H9 (cell line): Measurements from ENCODE around the gene DPH7. TPM values are rescaled to one million over a fixed set of nuclear protein-coding genes. Genes with fewer than 3 reads are reported as not detected.
"Not testable (repeated sequence)": the region's sequence is repeated elsewhere in the genome, so short reads cannot be mapped to it uniquely, and the experiment has no call there.

ENCODE experiments used
- DNase-seq: peaks from one replicate; pipeline ENCODE4 v3.0.0-alpha.2; 2017
- H2AFZ ChIP-seq: one replicate; pipeline ENCODE4 v1.6.1; 2013; ENCODE audit warnings: mild to moderate bottlenecking, low read length, control low read depth, moderate library complexity
- H2AK5ac ChIP-seq: 2 replicates; pipeline ENCODE4 v1.6.1; 2013; ENCODE audit warnings: low read length, control low read depth, mixed read lengths; ENCODE audit not compliant: insufficient read length
- H2BK120ac ChIP-seq: one replicate; pipeline ENCODE4 v1.6.1; 2013; ENCODE audit warnings: low read depth, mild to moderate bottlenecking, low read length, control low read depth, inconsistent platforms; ENCODE audit not compliant: poor library complexity, severe bottlenecking
- H2BK12ac ChIP-seq: 2 replicates; pipeline ENCODE4 v1.6.1; 2013; ENCODE audit warnings: low read length, control low read depth, mixed read lengths, low read depth; ENCODE audit not compliant: insufficient read length
- H2BK15ac ChIP-seq: 2 replicates; pipeline ENCODE4 v1.6.1; 2013; ENCODE audit warnings: low read depth, low read length, control low read depth
- H2BK20ac ChIP-seq: one replicate; pipeline ENCODE4 v1.6.1; 2013; ENCODE audit warnings: low read depth, mild to moderate bottlenecking, low read length, control low read depth, inconsistent platforms; ENCODE audit not compliant: poor library complexity, severe bottlenecking
- H2BK5ac ChIP-seq: 2 replicates; pipeline ENCODE4 v1.6.1; 2013; ENCODE audit warnings: low read length, control low read depth, mixed read lengths; ENCODE audit not compliant: insufficient read length
- H3K14ac ChIP-seq: 2 replicates; pipeline ENCODE4 v1.6.1; 2013; ENCODE audit warnings: low read length, control low read depth; ENCODE audit not compliant: insufficient read depth
- H3K18ac ChIP-seq: 2 replicates; pipeline ENCODE4 v1.6.1; 2013; ENCODE audit warnings: low read depth, mild to moderate bottlenecking, mixed read lengths, low read length, control low read depth; ENCODE audit not compliant: insufficient read length
- H3K23ac ChIP-seq: 2 replicates; pipeline ENCODE4 v1.6.1; 2013; ENCODE audit warnings: low read length, control low read depth, mixed read lengths, low read depth; ENCODE audit not compliant: insufficient read length
- H3K23me2 ChIP-seq: 2 replicates; pipeline ENCODE4 v1.6.1; 2013; ENCODE audit warnings: low read depth, mild to moderate bottlenecking, mixed read lengths, low read length, control low read depth; ENCODE audit not compliant: insufficient read length, poor library complexity, severe bottlenecking
- H3K27ac ChIP-seq: 2 replicates; pipeline ENCODE4 v1.5.1; 2013; ENCODE audit warnings: low read length, control low read depth, mixed read lengths, low read depth; ENCODE audit not compliant: insufficient read length
- H3K27me3 ChIP-seq: 2 replicates; pipeline ENCODE4 v1.6.1; 2013; ENCODE audit warnings: low read length, control low read depth, inconsistent platforms; ENCODE audit not compliant: insufficient read depth
- H3K4ac ChIP-seq: 2 replicates; pipeline ENCODE4 v1.6.1; 2013; ENCODE audit warnings: low read depth, mild to moderate bottlenecking, control low read depth, inconsistent platforms, low read length, moderate library complexity
- H3K4me1 ChIP-seq: 2 replicates; pipeline ENCODE4 v1.6.1; 2013; ENCODE audit warnings: low read length, control low read depth, inconsistent platforms; ENCODE audit not compliant: insufficient read depth
- H3K4me2 ChIP-seq: 2 replicates; pipeline ENCODE4 v1.6.1; 2013; ENCODE audit warnings: low read length, control low read depth, mixed read lengths; ENCODE audit not compliant: insufficient read length, insufficient read depth
- H3K56ac ChIP-seq: 2 replicates; pipeline ENCODE4 v1.6.1; 2013; ENCODE audit warnings: low read depth, mild to moderate bottlenecking, mixed read lengths, low read length, control low read depth; ENCODE audit not compliant: insufficient read length
- H3K79me1 ChIP-seq: 2 replicates; pipeline ENCODE4 v1.6.1; 2013; ENCODE audit warnings: low read depth, mild to moderate bottlenecking, moderate library complexity, low read length, control low read depth, inconsistent platforms; ENCODE audit not compliant: insufficient read depth, poor library complexity, severe bottlenecking
- H3K79me2 ChIP-seq: 2 replicates; pipeline ENCODE4 v1.6.1; 2013; ENCODE audit warnings: low read length, control low read depth, inconsistent platforms; ENCODE audit not compliant: insufficient read depth
- H3K9ac ChIP-seq: 2 replicates; pipeline ENCODE4 v1.6.1; 2013; ENCODE audit warnings: low read length, control low read depth, mixed read lengths; ENCODE audit not compliant: insufficient read length; ENCODE audit errors: extremely low read depth
- H3K9me3 ChIP-seq: one replicate; pipeline ENCODE4 v1.6.1; 2013; ENCODE audit warnings: low read depth, low read length, inconsistent platforms; ENCODE audit not compliant: control insufficient read depth
- H3T11ph ChIP-seq: one replicate; pipeline ENCODE4 v1.6.1; 2013; ENCODE audit warnings: mild to moderate bottlenecking, low read length, control low read depth, inconsistent platforms
- H4K20me1 ChIP-seq: one replicate; pipeline ENCODE4 v1.6.1; 2013; ENCODE audit not compliant: control insufficient read depth, insufficient read length, insufficient read depth
- H4K5ac ChIP-seq: 2 replicates; pipeline ENCODE4 v1.6.1; 2013; ENCODE audit warnings: low read depth, mild to moderate bottlenecking, mixed read lengths, low read length, control low read depth; ENCODE audit not compliant: insufficient read length
- H4K8ac ChIP-seq: replicated peaks from 2 replicates; pipeline ENCODE4 v1.6.1; 2013; ENCODE audit warnings: low read length, control low read depth, mixed read lengths, low read depth; ENCODE audit not compliant: insufficient read length
- H4K91ac ChIP-seq: 2 replicates; pipeline ENCODE4 v1.6.1; 2013; ENCODE audit warnings: low read depth, mild to moderate bottlenecking, moderate library complexity, mixed read lengths, low read length, control low read depth; ENCODE audit not compliant: insufficient read length
- H3K27ac Mint-ChIP-seq, 3 experiments: 2 replicates in 2 of 3; 3 replicates in 1 of 3; pipeline ENCODE4 v1.8.0; 2020 to 2021; ENCODE audit warnings: mixed read lengths in 3 of 3, mild to moderate bottlenecking in 1 of 3, moderate library complexity in 1 of 3
- H3K27me3 Mint-ChIP-seq: 2 replicates; pipeline ENCODE4 v1.8.0; 2021; ENCODE audit warnings: low read depth, mild to moderate bottlenecking, moderate library complexity, mixed read lengths
- H3K36me3 Mint-ChIP-seq, 3 experiments: 2 replicates in 2 of 3; 3 replicates in 1 of 3; pipeline ENCODE4 v1.8.0; 2020 to 2021; ENCODE audit warnings: low read depth in 3 of 3, mixed read lengths in 3 of 3; ENCODE audit not compliant: insufficient read depth in 1 of 3
- H3K4me1 Mint-ChIP-seq, 2 experiments: 2 replicates each; pipeline ENCODE4 v1.8.0; 2020; ENCODE audit warnings: mixed read lengths in 2 of 2
- H3K4me3 Mint-ChIP-seq, 2 experiments: 2 replicates in 1 of 2; 3 replicates in 1 of 2; pipeline ENCODE4 v1.8.0; 2020 to 2021; ENCODE audit warnings: mild to moderate bottlenecking in 2 of 2, mixed read lengths in 2 of 2, moderate library complexity in 1 of 2
- H3K9me3 Mint-ChIP-seq, 2 experiments: 2 replicates in 1 of 2; 3 replicates in 1 of 2; pipeline ENCODE4 v1.8.0; 2020; ENCODE audit warnings: mild to moderate bottlenecking in 2 of 2, mixed read lengths in 2 of 2, moderate library complexity in 1 of 2
- WGBS: extraction: QIAGEN DNeasy Blood & Tissue Kit; methylation state at CpG from one replicate; pipeline ENCODE4 v1.1.7; 2013; ENCODE audit warnings: missing lambda C conversion rate, low lambda C conversion rate, mixed read lengths; ENCODE audit not compliant: insufficient read length; ENCODE audit errors: extremely low coverage; 5-methylcytosine and 5-hydroxymethylcytosine counted together
- total RNA-seq: library from RNA; stranded (reverse); gene quantifications from 2 replicates; pipeline ENCODE4 v1.2.1, GENCODE V29; 2021
- TF ChIP-seq, protein P1 (sequence below): fragments of 200-600 bp; sonication (generic); conservative IDR thresholded peaks from 3 replicates; pipeline ENCODE4 v1.8.0; 2021; ENCODE audit warnings: antibody characterized with exemption, mild to moderate bottlenecking

The DPH7 gene
- total RNA-seq, 1 experiment from 2014 or later, result 51.3 TPM

DNA sequence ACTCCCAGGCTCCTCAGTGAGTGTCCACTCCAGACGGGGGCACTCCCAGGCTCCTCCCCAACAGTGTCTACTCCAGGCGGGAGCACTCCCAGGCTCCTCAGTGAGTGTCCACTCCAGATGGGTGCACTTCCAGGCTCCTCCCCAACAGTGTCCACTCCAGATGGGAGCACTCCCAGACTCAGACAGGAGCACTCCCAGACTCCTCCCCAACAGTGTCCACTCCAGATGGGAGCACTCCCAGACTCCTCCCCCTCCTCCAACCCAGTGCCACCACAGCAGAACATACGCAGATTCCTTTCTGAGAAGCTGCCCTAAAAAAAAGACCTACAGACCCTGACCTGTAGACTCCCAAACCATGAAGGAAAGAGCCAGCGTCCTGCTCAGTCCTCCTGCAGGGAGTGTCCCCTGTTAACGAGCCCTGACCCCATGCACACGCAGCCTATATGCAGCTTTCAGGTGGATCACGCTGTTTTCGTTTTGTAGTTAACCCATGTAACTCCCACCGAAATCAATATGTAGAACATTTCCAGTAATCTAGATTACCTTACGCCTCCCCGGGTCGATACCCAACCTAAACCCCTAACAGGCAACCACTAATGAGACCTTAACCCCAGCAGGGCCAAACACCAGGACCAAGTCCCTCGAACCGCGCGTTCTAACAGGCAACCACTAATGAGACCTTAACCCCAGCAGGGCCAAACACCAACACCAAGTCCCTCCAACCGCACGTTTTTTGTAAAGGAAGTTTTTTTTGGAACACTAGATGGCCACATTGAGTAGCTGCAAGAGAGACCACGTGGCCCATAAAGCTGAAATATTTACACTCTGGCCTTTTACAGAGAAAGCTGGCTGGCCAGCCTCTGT lies 44.2 kb downstream of the DPH7 start:
- peak; percentile 59 for DNase-seq
- H3K4me2 ChIP-seq, result no peak overlapping the region
- no peak overlapping the region for H2BK20ac ChIP-seq
- no peaks in the 10 kb centered on the region for H3K4me1 ChIP-seq
- no peaks in the 10 kb centered on the region for H3K27me3 ChIP-seq
- peaks cover 3 to 5% of the 10 kb centered on the region in 2 experiments for H3K4me1 Mint-ChIP-seq
- no peak overlapping the region for H2AK5ac ChIP-seq
- no CpG with 5 or more reads among the region's 19 CpGs for WGBS
- H2AFZ ChIP-seq, result no peak overlapping the region
- no peak overlapping the region for H3K9ac ChIP-seq
- no peak overlapping the region for H4K5ac ChIP-seq
- H4K8ac ChIP-seq, result no peak overlapping the region
- H3K79me2 ChIP-seq, result no peaks in the 10 kb centered on the region
- H3K14ac ChIP-seq, result no peak overlapping the region
- peaks cover 5% of the 10 kb centered on the region for H3K27me3 Mint-ChIP-seq
- H2BK5ac ChIP-seq, result no peak overlapping the region
- H3K23me2 ChIP-seq, result peaks cover 2% of the 10 kb centered on the region
- H3K4me3 Mint-ChIP-seq, result no peak overlapping the region
- H2BK15ac ChIP-seq, result no peak overlapping the region
- H3K9me3 Mint-ChIP-seq, result peaks cover 10 to 24% of the 10 kb centered on the region in 2 experiments
- no peak overlapping the region for H3T11ph ChIP-seq
- no peak overlapping the region for H3K23ac ChIP-seq
- peaks cover 7% of the 10 kb centered on the region for H4K20me1 ChIP-seq
- TF ChIP-seq, protein P1, sequence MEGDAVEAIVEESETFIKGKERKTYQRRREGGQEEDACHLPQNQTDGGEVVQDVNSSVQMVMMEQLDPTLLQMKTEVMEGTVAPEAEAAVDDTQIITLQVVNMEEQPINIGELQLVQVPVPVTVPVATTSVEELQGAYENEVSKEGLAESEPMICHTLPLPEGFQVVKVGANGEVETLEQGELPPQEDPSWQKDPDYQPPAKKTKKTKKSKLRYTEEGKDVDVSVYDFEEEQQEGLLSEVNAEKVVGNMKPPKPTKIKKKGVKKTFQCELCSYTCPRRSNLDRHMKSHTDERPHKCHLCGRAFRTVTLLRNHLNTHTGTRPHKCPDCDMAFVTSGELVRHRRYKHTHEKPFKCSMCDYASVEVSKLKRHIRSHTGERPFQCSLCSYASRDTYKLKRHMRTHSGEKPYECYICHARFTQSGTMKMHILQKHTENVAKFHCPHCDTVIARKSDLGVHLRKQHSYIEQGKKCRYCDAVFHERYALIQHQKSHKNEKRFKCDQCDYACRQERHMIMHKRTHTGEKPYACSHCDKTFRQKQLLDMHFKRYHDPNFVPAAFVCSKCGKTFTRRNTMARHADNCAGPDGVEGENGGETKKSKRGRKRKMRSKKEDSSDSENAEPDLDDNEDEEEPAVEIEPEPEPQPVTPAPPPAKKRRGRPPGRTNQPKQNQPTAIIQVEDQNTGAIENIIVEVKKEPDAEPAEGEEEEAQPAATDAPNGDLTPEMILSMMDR, result peak; percentile 70
- no peak overlapping the region for H3K27ac ChIP-seq
- H2BK12ac ChIP-seq, result no peak overlapping the region
- no peak overlapping the region for H4K91ac ChIP-seq
- no peak overlapping the region for H2BK120ac ChIP-seq
- H3K79me1 ChIP-seq, result no peaks in the 10 kb centered on the region
- no peak overlapping the region for H3K27ac Mint-ChIP-seq
- H3K4ac ChIP-seq, result no peak overlapping the region
- no peaks in the 10 kb centered on the region for H3K9me3 ChIP-seq
- H3K36me3 Mint-ChIP-seq, result peaks cover 4 to 8% (median 5%) of the 10 kb centered on the region in 3 experiments; a peak in 5 of 7 replicates
- no peak overlapping the region for H3K18ac ChIP-seq
- H3K56ac ChIP-seq, result no peak overlapping the region

DNA sequence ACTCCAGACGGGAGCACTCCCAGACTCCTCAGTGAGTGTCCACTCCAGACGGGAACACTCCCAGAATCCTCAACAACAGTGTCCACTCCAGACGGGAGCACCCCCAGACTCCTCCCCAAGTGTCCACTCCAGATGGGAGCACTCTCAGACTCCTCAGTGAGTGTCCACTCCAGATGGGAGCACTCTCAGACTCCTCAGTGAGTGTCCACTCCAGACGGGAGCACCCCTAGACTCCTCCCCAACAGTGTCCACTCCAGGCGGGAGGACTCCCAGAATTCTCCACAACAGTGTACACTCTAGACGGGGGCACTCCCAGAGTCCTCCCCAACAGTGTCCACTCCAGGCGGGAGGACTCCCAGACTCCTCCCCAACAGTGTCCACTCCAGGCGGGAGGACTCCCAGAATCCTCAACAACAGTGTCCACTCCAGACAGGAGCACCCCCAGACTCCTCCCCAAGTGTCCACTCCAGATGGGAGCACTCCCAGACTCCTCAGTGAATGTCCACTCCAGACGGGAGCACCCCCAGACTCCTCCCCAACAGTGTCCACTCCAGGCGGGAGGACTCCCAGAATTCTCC lies 45.7 kb downstream of the DPH7 start:
- H3K27ac ChIP-seq, H4K91ac ChIP-seq, H3K18ac ChIP-seq, H3K79me1 ChIP-seq, H3K79me2 ChIP-seq, H3K56ac ChIP-seq, H3K4me1 Mint-ChIP-seq, H4K5ac ChIP-seq, H3K23me2 ChIP-seq, H3K4ac ChIP-seq, H4K20me1 ChIP-seq, H3K4me2 ChIP-seq, H2BK5ac ChIP-seq, H2AK5ac ChIP-seq, H3K36me3 Mint-ChIP-seq, H3T11ph ChIP-seq, H2BK20ac ChIP-seq, H2BK15ac ChIP-seq, H4K8ac ChIP-seq, DNase-seq, H3K14ac ChIP-seq, H3K4me1 ChIP-seq, H2BK120ac ChIP-seq, H3K9ac ChIP-seq, H3K23ac ChIP-seq, H3K27me3 ChIP-seq, H3K27me3 Mint-ChIP-seq, H2BK12ac ChIP-seq, H3K4me3 Mint-ChIP-seq, H3K27ac Mint-ChIP-seq, H2AFZ ChIP-seq, H3K9me3 ChIP-seq: not testable (repeated sequence)
- no CpG with 5 or more reads among the region's 10 CpGs for WGBS
- peaks cover 10 to 24% of the 10 kb centered on the region in 2 experiments for H3K9me3 Mint-ChIP-seq
